AG08395 (cell line): ENCODE data around the gene CRTC1.

Experiments used
- DNase-seq: peaks from one replicate; pipeline ENCODE4 v3.0.0; 2012; ENCODE audit warnings: mixed read lengths, low spot score

The CRTC1 gene

DNA sequence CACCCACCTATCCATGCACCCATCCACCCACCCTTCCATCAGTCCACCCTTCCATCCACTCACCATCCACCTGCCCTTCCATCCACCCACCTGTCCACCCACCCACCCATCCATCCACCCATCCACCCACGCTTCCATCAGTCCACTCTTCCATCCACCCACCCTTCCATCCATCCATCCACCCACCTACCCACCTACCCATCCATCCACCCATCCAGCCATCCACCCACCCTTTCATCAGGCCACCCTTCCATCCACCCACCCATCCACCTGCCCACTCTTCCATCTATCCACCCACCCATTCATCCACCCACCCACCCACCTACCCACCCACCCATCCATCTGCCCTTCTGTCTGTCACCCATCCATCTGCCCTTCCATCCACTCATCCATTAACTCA lies 29.6 kb upstream of the CRTC1 start:
- DNase-seq = no peak

DNA sequence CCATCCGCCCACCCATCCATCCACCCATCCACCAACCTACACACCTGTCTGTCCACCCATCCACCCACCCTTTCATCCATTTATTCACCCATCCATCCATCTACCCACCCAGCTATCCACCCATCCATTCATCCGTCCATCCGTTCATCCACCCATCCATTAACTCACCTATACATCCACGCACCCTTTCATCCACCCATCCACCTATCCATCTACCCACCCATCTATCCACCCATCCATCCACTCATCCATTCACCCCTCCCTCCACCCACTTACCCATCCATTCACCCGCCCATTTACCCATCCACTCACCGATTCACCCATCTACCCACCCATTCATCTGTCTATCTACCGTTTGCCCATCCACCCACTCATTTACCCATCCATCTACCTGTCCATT lies 29.0 kb upstream of the CRTC1 start:
- DNase-seq = no peak

DNA sequence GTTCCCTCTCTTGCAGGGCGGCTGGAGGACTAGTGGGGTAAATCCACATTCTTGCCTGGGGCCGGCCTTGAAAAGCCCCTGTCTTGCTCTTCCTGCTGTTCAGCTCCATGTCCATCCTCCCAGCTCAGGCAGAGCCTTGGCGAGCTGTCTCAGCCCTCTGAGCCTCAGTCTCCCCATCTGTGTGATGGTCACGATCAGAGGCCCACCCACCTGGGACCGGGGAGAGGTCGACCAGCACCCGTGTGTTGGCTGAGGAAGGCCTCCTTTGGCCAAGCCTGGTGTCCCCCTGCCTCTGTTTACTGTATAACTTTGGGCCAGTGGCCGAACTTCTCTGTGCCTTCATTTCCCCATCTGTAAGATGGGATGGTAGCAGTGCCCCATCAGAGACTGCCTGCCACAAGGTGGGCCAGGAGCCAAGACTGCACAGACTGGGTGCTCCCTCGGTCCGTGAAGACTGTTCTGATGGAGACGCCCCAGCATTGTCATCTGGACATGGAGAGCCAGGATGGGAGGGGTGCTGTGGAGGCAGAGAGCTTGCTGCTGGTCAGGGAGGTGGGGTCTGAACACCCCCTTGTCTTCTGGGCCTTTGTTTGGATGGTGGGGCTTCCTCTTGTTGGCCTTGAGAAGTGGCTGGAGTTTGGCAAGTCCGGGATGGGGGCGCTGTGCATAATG lies 28.2 kb upstream of the CRTC1 start:
- no peak for DNase-seq

DNA sequence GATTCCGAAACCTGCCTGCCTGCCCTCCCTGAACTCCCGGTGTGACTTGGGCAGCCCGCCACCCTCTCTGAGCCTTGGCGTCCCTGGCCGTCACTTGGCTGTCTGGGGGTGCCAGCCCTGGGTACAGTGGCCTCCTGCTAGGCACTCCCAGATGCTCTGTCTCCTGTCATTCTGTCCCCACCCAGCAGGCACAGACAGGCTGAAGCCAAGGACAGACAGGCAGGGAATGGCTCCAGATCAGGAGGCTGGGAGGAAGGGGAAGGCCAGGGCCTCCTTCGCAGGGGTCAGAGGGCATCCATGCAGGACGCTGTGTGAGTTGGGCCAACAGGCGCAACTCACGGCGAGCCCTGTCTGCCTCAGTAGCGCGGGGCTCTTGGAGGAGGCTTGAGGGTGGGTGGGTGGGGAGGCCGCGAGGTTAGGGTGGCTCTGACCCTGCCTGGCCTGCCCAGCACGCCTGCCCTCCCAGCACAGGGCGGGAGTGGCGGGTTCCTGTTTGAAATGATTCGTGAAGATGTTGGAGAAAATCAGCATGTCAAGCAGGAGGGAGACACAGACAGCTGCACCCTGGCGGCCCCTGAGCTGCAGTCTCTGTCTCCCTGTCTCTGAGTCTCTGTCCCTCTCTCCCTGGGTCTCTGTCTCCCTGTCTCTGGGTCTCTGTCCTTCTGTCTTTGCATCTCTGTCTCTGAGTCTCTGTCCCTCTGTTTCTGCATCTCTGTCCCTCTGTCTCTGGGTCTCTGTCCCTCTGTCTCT lies 27.0 kb upstream of the CRTC1 start:
- DNase-seq = no peak

DNA sequence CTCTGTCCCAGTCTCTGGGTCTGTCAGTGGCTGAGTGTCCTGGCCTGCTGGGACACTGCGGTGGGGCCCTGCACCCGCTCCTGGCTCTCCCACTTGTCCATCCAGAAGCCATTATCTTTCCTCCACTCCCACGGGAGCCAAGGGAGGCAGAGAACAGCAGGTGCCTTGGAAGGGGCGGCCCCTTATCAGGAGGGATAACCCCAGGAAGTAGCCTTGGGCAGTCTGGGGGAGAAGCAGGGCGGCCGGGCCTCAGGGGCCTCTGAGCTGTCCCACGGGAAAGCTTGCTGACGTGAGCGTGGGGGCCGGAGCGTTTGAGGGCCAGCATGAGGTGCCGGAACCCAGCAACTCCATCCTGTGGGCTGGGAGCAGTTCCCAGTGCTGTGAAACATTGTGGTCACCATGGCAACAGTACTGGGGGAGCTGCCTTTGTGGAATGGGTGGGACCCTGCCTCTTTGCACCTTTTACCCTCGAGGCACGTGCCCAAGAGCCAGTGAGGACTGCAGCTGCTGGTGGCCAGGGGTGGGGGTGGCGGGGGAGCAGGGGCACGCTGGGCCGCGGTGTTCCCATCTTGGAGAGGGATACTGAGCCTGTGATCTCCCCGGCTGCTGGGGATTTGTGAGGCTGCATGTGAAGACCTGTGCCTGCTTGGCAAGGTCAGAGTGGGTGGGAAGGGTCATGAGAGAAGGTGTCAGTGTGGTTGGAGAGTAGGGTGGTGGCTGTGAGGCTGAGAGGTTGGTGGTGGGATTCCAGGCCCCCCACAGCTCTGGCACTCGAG lies 25.7 kb upstream of the CRTC1 start:
- peak; percentile 28 for DNase-seq

DNA sequence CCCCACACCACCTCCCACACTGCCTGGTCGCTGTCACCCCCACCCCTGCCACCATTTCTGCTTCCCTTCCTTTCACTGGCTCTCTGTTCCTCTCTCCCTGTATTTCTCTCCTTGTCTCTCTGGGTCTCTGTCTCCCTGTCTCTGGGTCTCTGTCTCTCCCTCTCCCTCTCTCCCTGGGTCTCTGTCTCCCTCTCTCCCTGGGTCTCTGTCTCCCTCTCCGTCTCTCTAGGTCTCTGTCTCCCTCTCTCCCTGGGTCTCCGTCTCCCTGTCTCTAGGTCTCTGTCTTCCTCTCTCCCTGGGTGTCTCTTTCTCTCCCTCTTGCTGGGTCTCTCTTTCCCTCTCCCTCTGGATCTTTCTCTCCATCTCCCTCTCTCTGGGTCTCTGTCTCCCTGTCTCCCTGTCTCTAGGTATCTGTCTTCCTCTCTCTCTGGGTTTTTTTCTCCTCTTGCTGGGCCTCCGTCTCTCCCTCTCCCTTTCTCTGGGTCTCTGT lies 25.1 kb upstream of the CRTC1 start:
- no peak for DNase-seq

DNA sequence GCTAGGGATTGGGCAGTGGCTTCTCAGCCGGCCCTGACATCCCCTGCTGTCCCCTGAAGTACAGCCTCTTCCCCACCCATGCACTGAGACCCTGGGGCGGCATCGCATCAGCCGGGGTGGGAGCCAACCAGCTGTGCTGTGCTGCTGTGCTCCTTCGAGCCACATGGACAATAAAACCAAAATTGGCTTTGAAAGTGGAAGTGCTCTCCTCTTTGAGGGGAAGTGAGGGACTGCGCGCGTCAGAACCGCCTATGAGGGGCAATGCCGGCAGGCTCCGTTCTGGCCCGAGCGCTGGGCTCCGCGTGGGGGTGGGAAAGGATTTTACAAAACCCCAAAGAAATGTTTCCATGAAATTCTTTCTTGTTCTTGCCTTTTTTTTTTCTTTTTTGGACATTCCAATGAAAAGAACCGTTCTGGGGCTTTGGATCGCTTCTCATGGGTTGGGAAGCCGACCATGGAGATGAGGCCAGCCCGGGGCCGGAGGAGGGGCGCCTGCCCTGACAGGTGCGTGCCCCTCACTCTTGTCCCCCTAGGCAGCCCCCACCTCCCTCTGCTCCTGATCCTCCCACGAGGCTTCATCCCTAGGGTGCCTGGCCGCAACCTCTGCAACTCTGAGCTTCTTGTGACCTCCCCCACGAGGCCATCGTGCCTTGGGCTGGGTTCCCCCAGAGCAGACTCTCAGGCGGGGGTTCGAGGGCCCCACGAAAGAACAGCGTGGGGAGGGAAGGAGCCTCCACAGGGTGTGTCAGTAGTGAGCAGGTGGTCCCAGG lies 24.0 kb upstream of the CRTC1 start:
- DNase-seq = peak; percentile 48

DNA sequence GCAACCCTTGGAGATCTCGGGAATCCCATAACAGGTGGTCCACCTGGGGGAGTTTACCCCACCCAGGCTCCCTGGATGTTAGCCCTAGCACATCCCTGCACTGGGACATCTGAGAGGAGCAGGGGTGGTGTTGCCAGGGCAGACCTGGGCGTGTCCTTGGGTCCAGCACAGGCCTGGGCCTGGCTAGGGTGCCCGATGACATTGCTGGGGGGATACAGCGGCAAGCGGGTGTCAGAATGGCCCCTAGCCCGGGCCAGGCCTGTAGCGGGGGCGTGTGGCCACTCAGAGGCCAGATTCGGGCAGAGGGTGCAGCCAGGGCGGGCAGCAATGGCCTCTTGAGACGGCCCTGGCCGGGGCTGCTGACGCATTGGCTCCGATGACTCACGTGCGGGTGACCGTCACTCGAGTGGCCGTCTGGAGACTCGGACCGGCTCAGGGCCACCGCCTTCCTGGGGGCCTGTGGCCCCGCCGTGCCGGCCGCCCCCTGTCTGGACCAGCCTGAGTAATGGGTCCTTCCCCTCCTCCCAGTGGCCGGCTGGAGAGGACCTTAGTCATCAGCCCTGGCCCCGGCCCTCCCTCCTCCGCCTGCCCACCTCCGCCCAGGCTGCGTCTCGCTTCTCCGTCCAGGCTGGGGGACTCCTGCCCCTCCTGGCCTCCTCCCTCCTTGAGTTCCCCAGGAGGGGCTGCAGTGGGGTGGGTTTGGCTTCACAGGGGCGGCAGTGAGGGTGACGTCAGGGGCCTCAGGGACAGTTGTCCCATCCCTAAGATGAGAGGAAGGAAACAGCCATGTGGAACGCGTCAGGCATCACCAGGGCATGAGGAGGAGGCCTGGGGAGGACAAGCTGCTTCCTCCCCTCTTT lies 23.2 kb upstream of the CRTC1 start:
- peak; percentile 32 for DNase-seq

DNA sequence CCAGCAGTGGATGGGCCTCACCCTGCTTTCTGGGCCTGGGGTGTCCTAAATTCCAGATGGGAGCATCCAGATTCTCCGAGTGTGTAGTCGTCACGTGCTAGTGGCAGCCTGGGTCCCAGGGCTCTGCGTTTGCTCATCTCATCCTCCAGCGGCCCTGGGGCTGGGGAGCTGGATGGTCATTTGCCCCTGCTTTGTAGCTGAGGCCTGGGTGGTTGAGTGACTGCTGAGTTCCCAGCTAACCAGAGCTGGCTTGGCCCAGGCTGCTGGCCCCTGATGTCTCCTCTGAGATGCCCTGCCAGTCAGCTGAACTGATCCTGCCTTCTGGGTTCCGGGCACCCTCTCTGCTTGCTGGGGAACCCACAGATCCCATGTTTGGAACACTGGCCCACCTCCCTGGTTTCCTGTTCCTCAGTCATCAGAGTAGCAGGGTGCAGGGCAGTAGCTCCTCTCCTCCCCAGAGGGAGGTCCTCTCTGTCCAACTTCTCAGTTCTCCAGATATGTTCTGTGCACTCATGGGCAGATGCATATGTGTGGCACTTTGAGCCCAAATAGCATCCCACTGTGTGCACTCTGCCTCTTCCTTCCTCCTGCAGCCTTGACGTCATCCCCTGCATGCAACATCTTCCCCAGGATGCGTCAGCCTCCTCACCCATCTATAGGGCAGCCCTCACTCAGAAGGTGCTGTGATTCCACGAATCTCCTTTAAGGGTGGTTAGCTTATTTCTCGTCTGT lies 22.4 kb upstream of the CRTC1 start:
- no peak for DNase-seq

DNA sequence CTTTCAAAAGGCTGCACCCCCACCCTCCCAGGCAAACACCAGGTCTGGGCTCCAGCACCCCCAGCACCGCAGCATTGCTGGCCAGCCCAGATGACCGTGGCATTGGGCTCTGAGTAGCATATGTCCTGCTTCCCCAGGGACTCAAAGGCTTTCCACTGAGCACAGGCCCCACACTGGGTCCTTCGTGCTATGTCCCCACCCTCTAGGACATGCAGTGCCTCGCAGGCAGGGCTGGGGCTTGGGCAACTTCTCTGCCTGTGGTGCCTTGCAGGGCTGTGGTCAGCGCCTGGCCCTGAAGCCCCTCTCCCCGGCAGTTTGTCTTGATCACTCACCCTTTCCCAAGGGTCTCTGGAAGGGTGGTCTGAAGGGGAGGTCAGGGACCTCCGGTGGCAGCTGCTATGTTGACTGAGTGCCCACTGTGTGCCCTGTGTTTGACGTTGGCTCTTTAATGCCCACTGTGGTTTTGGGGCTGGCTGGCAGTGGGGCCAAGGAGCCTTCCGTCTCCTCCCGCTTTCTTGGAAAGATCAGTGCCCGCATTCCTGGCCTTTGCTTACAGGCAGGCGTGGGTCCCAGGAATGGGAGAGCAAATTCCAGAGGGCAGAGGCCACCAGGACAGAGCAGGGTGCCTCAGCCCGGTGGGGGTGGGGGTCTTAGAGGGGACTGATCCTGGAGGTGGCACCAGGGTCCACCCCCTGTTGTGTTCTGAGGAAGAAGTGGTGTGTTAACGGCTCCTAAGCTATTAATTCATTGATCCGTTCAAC lies 20.3 kb upstream of the CRTC1 start:
- DNase-seq = no peak

DNA sequence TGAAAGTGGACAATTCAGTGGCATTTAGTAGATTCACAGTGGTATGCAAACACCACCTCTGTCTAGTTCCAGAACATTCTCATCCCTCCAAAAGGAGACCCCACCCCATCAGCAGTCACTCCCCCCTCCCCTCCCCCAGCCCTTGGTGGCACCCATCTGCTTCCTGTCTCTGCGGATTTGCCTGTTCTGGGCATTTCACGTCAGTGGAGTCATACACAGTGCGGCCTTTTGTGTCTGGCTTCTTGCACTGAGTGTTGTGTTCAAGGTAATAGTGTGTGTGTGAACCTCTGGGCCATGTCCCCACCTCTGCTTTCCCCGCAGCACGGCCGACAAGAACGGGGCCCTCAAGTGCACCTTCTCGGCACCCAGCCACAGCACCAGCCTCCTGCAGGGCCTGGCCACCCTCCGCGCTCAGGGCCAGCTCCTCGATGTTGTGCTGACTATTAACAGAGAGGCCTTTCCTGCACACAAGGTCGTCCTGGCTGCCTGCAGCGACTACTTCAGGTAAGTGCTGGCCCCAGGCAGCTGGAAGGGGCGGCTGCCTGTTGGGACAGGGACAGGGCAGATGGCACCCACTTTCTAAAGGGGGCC lies 19.4 kb upstream of the CRTC1 start:
- DNase-seq = no peak

DNA sequence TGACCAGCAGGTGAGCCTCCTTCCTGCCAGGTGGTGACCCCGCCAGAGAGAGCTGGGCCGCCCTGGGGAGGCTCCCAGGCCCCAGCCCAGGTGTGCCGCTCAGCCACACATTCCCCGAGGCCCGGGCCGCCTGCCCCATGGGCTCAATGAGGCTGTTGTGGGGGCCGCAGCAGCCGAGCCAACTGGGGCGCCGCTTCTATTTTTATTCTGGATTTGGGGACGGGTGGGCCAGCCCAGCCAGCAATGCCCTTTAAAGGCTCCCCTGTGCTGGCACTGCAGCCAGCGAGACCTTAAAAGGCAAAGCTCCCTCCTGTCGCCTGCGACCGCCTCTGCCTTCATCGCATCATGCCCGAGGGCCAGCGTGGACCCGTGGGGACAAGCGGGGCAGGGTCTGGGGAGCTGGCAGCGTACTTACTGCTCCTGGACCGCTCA lies 17.7 kb upstream of the CRTC1 start:
- DNase-seq = no peak

DNA sequence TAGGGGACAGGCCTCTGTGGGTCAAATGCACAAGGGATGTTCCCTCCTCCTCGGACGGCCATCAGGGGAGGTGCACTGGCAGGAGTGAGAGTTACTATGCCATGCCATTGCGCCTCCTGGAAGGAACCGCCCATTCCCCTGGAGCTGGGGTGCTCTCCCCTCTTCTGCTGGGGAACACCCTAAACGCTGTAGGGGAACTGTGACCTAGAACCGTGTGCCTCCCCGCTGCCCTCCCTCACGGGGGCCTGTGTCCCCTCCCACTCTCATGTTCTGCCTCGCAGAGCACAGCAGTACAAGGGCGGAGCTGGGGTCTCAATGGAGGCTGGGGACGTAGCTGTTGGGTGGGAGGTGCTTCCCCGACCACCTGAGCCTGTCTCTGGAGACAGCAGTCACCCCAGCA lies 17.2 kb upstream of the CRTC1 start:
- no peak for DNase-seq

DNA sequence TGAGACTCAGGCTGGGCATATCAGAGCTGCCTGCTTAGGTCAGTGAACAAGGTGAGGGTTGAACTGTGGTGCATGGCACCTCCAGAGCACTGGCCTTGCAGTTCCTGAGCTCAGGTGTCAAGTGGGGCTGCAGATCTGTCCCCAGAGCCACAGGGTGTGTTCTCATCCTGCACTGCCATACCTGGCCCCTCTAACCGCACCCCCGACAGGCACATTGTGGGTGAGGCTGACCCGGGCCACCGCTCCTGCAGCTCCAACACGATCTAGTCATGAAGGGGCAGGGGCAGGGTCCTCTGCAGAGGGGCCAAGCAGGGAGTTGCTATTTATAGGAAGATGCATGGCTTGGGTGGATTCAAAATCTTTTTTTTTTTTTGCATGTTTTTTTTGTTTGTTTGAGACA lies 16.7 kb upstream of the CRTC1 start:
- no peak for DNase-seq

DNA sequence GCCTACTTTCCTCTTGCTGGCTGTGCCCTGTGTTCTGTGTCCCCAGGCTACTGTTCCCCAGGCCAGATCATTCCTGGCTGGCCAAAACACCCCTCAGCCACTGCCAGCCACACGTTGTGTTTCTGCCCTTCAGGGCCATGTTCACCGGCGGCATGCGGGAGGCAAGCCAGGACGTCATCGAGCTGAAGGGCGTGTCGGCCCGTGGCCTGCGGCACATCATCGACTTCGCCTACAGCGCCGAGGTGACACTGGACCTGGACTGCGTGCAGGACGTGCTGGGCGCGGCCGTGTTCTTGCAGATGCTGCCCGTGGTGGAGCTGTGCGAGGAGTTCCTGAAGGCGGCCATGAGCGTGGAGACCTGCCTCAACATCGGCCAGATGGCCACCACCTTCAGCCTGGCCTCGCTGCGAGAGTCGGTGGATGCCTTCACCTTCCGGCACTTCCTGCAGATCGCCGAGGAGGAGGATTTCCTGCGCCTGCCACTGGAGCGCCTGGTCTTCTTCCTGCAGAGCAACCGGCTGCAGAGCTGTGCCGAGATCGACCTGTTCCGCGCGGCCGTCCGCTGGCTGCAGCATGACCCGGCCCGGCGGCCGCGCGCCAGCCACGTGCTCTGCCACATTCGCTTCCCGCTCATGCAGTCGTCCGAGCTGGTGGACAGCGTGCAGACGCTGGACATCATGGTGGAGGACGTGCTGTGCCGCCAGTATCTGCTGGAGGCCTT lies 15.8 kb upstream of the CRTC1 start:
- DNase-seq = no peak

DNA sequence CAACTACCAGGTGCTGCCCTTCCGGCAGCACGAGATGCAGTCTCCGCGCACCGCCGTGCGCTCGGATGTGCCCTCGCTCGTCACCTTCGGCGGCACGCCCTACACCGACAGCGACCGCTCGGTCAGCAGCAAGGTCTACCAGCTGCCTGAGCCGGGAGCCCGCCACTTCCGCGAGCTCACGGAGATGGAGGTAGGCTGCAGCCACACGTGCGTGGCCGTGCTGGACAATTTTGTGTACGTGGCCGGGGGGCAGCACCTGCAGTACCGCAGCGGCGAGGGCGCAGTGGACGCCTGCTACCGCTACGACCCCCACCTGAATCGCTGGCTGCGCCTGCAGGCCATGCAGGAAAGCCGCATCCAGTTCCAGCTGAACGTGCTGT lies 15.2 kb upstream of the CRTC1 start:
- no peak for DNase-seq

DNA sequence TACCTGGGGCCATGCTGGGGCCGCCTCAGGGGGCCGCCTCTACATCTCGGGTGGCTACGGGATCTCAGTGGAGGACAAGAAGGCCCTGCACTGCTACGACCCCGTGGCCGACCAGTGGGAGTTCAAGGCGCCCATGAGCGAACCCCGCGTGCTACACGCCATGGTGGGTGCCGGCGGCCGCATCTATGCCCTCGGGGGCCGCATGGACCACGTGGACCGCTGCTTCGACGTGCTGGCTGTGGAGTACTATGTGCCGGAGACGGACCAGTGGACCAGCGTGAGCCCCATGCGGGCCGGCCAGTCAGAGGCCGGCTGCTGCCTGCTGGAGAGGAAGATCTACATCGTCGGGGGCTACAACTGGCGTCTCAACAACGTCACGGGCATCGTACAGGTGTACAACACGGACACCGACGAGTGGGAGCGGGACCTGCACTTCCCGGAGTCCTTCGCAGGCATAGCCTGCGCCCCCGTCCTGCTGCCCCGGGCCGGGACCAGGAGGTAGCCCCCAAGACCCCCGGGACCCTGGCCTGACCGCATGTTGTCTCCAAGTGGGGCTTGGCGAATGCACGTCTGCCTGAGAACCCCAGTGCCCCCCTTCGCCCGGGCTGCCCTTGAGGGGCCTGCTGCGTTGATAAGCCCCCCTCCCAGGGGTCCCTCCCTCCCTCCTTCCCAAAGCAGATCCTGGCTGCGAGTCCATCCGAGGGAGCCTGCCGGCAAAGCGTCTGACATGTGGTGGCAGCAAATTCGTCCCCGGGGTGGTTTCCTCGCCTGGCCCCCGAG lies 14.5 kb upstream of the CRTC1 start:
- DNase-seq = no peak

DNA sequence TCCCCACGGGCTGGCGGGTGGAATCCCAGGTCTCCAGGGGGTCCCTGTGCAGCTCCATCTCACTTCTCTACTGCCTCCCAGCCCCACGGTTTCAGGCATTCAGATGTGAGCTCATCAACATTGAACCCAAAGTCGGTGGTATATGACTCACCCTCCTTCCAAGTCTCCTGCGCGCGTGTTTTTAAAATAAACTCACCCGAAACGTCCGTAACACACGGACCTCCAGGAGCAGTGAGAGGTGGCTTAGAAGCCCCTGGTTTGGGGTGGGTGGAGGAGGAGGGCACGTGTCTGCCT lies 14.0 kb upstream of the CRTC1 start:
- DNase-seq = no peak
